Activated naive CD8-positive, alpha-beta T cell (primary cell): ENCODE data around the gene MYO9B.

Source experiments
- H3K27ac Mint-ChIP-seq: one replicate; pipeline ENCODE4 v1.8.0; 2021; ENCODE audit warnings: mixed read lengths
- H3K27me3 Mint-ChIP-seq: one replicate; pipeline ENCODE4 v1.8.0; 2021; ENCODE audit warnings: mixed read lengths
- H3K36me3 Mint-ChIP-seq: one replicate; pipeline ENCODE4 v1.8.0; 2021; ENCODE audit warnings: mixed read lengths
- H3K4me1 Mint-ChIP-seq: one replicate; pipeline ENCODE4 v1.8.0; 2021; ENCODE audit warnings: low read depth, mixed read lengths
- H3K4me3 Mint-ChIP-seq: one replicate; pipeline ENCODE4 v1.8.0; 2021; ENCODE audit warnings: mild to moderate bottlenecking, mixed read lengths
- H3K9me3 Mint-ChIP-seq: one replicate; pipeline ENCODE4 v1.8.0; 2021; ENCODE audit warnings: low read depth, mixed read lengths

Gene MYO9B

GRCh38 chr19:17225053-17225452, 149.5 kb downstream of the MYO9B start:
- no peaks in the 10 kb centered on the region for H3K9me3 Mint-ChIP-seq
- H3K36me3 Mint-ChIP-seq: no peaks in the 10 kb centered on the region
- no peaks in the 10 kb centered on the region for H3K27me3 Mint-ChIP-seq
- peak overlapping the region; percentile 60 for H3K4me3 Mint-ChIP-seq
- H3K4me1 Mint-ChIP-seq: peaks cover 9% of the 10 kb centered on the region
- H3K27ac Mint-ChIP-seq: no peak overlapping the region

- no peaks in the 10 kb centered on the region for H3K9me3 Mint-ChIP-seq
- peak within 1 kb of the TSS; percentile 88 for H3K4me3 Mint-ChIP-seq
- H3K36me3 Mint-ChIP-seq: no peaks in the 10 kb centered on the region
- H3K4me1 Mint-ChIP-seq: peaks cover 9% of the 10 kb centered on the region
- peak within 1 kb of the TSS; percentile 89 for H3K27ac Mint-ChIP-seq
- no peaks in the 10 kb centered on the region for H3K27me3 Mint-ChIP-seq
Observed at GRCh38 chr19:17226002-17226933, 150.7 kb downstream of the MYO9B start, which contains the start of gene OCEL1. OCEL1 (plus strand) TSS chr19:17226226; CDS start chr19:17226248, 22 bp downstream.

- peaks cover 9% of the 10 kb centered on the region for H3K4me1 Mint-ChIP-seq
- no peaks in the 10 kb centered on the region for H3K36me3 Mint-ChIP-seq
- H3K9me3 Mint-ChIP-seq: no peaks in the 10 kb centered on the region
- no peak overlapping the region for H3K4me3 Mint-ChIP-seq
- no peak overlapping the region for H3K27ac Mint-ChIP-seq
- no peaks in the 10 kb centered on the region for H3K27me3 Mint-ChIP-seq
Observed at GRCh38 chr19:17227798-17228367, 152.3 kb downstream of the MYO9B start.

DNA sequence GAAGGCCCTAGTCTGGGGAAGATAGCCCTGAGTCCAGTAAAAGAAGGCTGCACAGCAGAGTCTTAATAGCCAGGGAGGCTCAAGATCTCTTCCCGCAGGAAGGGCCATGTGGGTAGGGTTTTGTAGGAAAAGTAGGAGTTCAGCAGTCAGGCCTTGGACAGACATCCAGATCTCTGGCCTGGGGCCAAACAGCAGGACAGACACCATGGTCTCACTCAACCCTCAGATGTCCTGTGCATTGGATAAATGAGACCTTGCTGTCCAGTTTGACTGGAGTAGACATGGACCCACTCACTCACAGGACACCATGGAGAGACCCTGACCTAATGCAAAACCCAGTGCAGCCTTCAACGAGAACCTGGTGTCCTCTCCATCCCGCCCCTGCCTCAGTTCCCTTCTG, 154.3 kb downstream of the MYO9B start:
- Mint-ChIP-seq H3K27me3 (no peaks in the 10 kb centered on the region), H3K4me1 (peaks cover 15% of the 10 kb centered on the region), H3K4me3 (no peak overlapping the region), H3K36me3 (no peaks in the 10 kb centered on the region), H3K27ac (no peak overlapping the region), H3K9me3 (no peaks in the 10 kb centered on the region)

GRCh38 chr19:17232258-17232657, 156.7 kb downstream of the MYO9B start:
- H3K4me3 Mint-ChIP-seq: no peak overlapping the region

DNA sequence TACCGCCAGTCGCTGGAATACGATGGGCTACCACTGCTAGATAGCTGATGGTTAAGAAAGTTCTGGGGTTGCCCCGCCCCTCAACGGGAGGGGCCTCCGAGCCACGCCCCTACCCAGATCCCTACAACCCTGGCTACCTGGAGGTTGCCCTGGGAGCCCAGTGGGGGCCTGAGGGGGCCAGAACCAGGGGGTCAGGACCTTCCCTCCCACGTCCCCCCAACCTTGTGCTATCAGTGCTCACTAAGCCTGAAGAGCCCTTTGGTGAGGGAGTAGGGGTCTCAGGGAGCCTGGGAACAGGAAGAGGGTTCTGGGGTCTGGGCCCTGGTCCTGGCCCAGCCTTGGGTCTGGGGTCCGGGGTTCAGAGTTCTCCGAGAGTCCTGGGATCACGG, 159.3 kb downstream of the MYO9B start:
- peak overlapping the region; percentile 78 for H3K4me3 Mint-ChIP-seq
- no peaks in the 10 kb centered on the region for H3K9me3 Mint-ChIP-seq
- peaks cover 6% of the 10 kb centered on the region for H3K4me1 Mint-ChIP-seq
- H3K27me3 Mint-ChIP-seq: no peaks in the 10 kb centered on the region
- H3K27ac Mint-ChIP-seq: peak overlapping the region; percentile 46
- no peaks in the 10 kb centered on the region for H3K36me3 Mint-ChIP-seq

More at GRCh38 chr19:17232258-17232657, 156.7 kb downstream of the MYO9B start:
- peaks cover 9% of the 10 kb centered on the region for H3K4me1 Mint-ChIP-seq
- no peak overlapping the region for H3K27ac Mint-ChIP-seq
- H3K27me3 Mint-ChIP-seq: no peaks in the 10 kb centered on the region
- no peaks in the 10 kb centered on the region for H3K9me3 Mint-ChIP-seq
- H3K36me3 Mint-ChIP-seq: no peaks in the 10 kb centered on the region

GRCh38 chr19:17235300-17235970, 159.9 kb downstream of the MYO9B start:
- Mint-ChIP-seq H3K4me3 (peak overlapping the region; percentile 78), H3K27me3 (no peaks in the 10 kb centered on the region), H3K4me1 (peaks cover 6% of the 10 kb centered on the region), H3K9me3 (no peaks in the 10 kb centered on the region), H3K36me3 (no peaks in the 10 kb centered on the region), H3K27ac (peak overlapping the region; percentile 46)

- H3K9me3 Mint-ChIP-seq: no peaks in the 10 kb centered on the region
Observed at GRCh38 chr19:17235971-17236777, 160.6 kb downstream of the MYO9B start.

DNA sequence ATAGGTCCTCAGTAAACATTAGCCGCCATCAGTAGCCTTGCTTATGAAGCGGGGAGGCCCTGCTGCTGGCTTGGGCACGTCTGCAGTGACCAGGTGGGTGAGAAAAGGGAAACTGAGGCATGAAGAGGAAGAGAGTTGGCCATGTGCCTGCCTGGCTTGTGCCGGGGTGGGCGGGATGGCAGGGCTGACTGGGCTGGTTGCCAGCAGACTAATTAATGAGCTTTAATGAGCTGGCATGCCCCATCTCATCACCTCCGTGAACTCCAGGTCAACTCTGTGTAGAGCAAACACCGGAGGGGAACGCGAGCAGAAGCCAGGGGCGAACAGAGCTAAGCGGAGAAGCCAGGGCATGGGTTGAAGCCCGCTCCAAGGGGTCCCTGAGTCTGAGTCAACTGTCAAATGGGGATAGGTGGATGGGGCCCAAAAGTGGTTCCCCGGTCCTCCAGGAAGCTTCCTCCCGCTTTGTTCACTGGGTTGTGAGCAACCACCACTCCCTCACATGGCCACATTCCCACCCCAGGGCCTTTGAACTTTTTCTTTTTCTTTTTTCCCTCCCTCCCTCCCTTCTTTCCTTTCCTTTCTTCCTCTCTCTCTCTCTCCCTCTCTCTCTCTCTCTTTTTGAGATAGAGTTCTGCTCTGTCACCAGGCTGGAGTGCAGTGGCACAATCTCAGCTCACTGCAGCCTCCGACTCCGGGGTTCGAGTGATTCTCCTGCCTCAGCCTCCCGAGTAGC, 161.4 kb downstream of the MYO9B start:
- Mint-ChIP-seq H3K4me1 (peaks cover 6% of the 10 kb centered on the region), H3K4me3 (peak overlapping the region; percentile 52), H3K36me3 (no peaks in the 10 kb centered on the region), H3K9me3 (no peaks in the 10 kb centered on the region), H3K27ac (no peak overlapping the region), H3K27me3 (no peaks in the 10 kb centered on the region)

More at GRCh38 chr19:17235971-17236777, 160.6 kb downstream of the MYO9B start:
- Mint-ChIP-seq H3K4me1 (peaks cover 6% of the 10 kb centered on the region), H3K27ac (no peak overlapping the region), H3K27me3 (no peaks in the 10 kb centered on the region), H3K4me3 (no peak overlapping the region), H3K36me3 (no peaks in the 10 kb centered on the region)

DNA sequence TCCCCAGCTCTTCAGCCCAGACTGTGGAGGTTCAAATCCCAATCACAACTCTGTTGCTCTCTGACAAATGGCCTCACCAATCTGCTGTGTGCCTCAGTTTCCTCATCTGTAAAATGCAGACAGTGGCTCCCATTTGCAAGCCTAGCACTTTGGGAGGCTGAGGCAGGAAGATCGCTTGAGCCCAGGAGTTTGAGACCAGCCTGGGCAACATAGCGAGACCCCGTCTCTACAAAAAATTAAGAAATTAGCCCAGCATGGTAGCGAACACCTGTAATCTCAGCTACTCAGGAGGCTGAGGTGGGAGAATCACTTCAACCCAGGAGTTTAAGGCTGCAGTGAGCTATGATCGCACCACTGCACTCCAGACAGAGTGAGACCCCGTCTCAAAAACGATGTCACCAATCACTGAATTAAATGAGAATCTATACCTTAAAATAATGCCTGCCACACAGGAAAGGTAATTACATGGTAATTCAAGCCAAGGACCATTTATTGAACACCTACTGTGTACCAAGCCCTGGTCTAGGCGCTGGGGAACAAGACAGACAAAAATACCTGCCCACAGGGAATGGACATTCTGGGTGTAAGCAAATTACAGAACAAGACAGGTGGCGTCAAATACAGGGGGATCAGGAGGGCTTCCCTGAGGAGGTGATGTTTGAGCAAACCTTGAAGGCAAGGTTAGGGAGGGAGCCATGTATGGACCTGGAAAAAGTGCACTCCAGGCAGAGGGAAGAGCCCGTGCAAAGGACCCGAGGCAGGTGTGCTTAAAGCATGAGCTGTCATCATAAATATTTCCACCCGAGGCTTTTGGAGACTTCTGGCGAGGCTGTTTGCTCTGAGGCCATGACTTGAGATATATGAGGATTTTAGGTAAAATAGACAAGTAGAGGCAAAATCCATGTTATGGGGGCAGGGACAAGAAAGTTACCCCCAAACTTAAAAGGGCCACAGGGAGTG, 162.4 kb downstream of the MYO9B start:
- no peak overlapping the region for H3K27ac Mint-ChIP-seq

DNA sequence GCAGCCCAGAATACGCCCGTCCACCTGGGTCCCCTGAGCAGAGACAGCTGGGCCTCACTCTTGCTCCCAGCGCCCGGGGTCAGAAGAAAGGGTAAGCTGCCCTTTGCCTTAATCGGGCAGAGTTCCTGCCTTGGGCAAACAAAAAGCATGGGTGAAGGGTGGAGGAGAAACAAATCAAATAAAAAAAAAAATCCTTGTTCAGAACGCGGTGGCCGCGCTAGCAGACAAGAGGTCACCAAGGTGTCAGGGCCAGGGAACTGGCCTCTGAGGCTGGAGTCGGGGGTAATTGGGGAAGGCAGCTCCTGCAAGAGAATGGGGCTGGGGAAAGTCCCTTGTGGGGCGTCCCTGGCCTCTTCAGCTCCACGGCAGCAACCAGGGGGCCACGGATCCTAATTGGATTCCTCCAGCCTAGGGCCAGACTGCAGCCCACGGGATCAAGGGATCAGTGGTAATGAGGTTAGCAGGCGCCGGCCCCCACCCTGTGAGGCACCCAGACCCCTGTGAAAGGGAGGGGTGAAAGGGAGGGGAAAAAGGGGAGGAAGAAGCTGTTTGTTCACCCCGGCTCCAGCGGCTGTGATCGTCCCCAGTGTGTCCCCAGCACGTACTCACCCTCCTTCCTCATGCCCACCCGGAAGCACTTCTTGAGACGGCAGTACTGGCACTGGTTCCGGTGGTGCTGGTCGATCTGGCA, 164.6 kb downstream of the MYO9B start:
- Mint-ChIP-seq H3K36me3 (no peaks in the 10 kb centered on the region), H3K4me3 (no peak overlapping the region), H3K27ac (no peak overlapping the region), H3K4me1 (no peaks in the 10 kb centered on the region), H3K9me3 (no peaks in the 10 kb centered on the region), H3K27me3 (no peaks in the 10 kb centered on the region)

More for the DNA sequence above, 162.4 kb downstream of the MYO9B start:
- H3K36me3 Mint-ChIP-seq: no peaks in the 10 kb centered on the region
- H3K4me3 Mint-ChIP-seq: peak overlapping the region; percentile 52
- H3K27me3 Mint-ChIP-seq: no peaks in the 10 kb centered on the region
- H3K4me1 Mint-ChIP-seq: peaks cover 6% of the 10 kb centered on the region
- no peaks in the 10 kb centered on the region for H3K9me3 Mint-ChIP-seq

DNA sequence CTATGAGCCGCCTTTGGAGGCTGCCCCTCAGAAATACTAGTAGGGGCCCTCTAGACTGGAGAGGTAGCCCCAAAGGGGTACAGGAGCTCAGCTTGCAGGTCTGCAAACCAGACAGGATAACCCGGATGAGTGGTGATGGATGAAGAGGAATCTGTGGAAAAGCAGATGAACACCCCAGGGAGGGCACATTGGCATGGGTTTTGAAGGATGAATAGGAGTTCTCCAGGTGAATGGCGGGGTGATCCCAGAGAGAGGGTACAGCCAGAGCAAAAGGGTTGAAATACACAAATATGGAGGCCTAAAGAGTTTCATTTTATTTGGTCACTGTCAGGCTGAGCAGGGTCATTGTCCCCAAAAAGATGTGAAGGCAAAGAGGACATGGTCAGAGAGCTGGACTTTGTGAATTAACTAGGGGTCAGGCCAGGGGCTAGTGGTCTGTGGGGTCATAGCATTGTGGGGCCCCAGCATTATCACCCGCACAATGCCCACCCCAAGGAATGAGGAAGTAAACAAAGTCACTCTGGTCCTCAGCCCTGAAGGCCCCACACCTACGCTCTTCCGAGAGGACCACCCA, 165.3 kb downstream of the MYO9B start:
- no peak overlapping the region for H3K27ac Mint-ChIP-seq
- H3K36me3 Mint-ChIP-seq: no peaks in the 10 kb centered on the region
- H3K4me1 Mint-ChIP-seq: no peaks in the 10 kb centered on the region
- H3K9me3 Mint-ChIP-seq: no peaks in the 10 kb centered on the region
- H3K27me3 Mint-ChIP-seq: no peaks in the 10 kb centered on the region
- H3K4me3 Mint-ChIP-seq: no peak overlapping the region
